GM03348 (cell line): ENCODE data around the gene RNU1-2.
"Not testable (repeated sequence)": the region's sequence is repeated elsewhere in the genome, so short reads cannot be mapped to it uniquely, and the experiment has no call there.

Experiments
- DNase-seq: peaks from one replicate; pipeline ENCODE4 v3.0.0; 2012; ENCODE audit warnings: low spot score

RNU1-2 gene

DNA sequence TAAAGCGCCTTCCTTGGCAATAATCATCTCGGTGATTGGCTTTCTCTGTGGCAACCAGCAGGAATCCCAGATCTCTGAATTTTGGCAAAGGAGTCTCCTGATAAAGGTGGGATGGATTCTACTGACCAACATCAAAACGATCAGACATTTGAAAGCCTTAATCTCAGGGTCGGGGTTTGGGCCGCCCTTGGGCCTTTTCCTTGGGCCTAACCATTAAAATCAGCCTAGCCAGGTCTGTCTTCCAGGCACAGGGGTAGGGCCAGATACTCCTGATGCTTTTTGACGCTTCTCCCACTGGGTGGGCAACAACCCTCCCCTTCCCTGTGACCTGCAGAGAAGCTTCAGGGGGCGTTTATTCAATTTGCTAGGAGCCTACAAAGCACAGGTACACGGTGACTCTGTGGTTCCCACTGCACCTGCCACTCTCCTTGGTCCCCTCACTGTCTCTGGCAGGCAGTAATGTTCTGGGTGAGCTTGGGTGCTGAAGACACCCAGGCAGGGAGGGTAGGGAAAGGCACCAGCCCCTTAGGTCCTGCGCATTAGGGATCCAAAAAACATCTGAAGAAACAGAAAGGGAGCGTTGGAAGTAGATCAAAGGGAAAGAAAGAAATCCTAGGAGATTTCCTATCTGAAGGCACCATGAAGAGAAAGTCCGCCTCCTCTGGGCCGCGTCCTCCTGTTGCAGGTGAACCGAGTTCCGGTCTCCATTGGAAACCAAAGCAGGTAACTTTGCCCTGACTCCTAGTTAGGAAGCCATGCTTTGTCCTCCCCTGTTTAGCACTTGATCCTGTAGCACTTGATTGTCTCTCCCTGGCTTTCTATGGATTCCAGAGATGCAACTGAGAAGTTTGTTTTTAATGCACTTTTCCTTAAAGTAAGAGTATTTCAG lies 12.3 kb downstream of the RNU1-2 start:
- no peak for DNase-seq

DNA sequence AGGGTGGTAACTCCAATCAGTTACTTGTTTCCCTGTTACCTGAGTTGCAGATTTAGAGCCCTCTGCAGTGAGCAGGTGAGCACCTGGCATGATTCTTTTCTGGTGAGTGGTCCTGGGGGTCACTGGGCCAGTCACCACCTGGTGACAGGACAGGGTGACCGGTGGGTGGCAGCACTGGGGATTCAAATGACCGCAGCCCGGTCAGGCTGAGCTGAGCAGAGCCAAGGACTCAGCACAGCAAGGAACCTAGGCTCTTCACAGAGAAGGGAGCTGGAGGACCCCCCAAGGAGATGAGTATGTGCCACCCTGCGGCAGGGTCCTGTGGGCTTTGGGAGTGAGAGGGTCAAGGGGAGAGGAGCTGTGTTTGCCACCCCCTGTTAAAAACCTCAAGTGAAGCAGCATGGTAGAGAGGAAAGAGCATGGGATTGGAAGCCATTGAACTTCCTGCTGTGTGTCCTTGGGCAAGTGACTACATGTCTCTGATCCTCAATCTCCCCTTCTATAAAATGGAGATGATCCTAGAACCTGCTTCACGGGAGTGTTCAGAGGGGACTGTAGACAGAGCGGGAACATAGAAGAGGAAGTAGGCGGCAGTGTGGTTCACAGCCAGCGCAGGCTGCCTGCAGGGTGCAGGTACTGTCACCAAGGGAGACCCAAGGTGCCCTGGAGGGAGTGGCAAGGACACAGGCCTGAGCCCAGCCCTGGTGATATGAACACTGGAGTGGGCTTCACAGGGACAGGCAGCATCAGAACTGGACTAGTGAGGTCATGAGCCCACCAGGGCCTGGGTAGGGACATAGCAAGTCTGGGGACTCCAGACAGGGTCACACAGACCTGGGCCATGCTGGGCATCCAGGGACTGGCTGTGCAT lies 16.3 kb downstream of the RNU1-2 start:
- DNase-seq: not testable (repeated sequence)

- DNase-seq: not testable (repeated sequence)
These were observed 17.0 kb downstream of the RNU1-2 start for GRCh38 chr1:16912742-16913141.

DNA sequence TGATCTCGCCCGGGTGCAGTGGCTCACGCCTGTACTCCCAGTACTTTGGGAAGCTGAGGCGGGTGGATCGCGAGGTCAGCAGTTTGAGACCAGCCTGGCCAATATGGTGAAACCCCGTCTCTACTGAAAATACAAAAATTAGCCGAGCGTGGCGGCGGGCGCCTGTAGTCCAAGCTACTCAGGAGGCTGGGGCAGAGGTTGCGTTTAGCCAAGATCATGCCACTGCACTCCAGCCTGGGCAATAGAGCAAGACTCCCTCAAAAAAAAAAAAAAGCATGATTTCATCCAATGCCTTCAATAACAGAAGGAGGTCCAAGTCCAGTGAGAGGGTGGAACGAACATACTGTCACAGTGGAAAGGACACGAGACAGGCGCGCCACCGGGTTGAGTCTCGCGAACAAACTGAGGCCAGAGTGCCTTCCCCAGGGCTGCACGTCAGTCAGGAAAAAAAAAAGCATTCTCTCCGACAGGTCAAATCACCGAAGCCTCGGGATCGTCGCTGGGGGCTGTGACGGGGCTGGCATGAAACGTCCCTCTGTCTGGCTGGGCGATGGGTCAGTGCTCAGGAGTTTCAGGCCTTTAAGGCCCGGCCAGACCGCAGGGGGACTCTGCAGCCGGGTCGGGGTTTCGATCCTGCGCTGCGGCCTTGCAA lies 17.5 kb downstream of the RNU1-2 start:
- DNase-seq: no peak

DNA sequence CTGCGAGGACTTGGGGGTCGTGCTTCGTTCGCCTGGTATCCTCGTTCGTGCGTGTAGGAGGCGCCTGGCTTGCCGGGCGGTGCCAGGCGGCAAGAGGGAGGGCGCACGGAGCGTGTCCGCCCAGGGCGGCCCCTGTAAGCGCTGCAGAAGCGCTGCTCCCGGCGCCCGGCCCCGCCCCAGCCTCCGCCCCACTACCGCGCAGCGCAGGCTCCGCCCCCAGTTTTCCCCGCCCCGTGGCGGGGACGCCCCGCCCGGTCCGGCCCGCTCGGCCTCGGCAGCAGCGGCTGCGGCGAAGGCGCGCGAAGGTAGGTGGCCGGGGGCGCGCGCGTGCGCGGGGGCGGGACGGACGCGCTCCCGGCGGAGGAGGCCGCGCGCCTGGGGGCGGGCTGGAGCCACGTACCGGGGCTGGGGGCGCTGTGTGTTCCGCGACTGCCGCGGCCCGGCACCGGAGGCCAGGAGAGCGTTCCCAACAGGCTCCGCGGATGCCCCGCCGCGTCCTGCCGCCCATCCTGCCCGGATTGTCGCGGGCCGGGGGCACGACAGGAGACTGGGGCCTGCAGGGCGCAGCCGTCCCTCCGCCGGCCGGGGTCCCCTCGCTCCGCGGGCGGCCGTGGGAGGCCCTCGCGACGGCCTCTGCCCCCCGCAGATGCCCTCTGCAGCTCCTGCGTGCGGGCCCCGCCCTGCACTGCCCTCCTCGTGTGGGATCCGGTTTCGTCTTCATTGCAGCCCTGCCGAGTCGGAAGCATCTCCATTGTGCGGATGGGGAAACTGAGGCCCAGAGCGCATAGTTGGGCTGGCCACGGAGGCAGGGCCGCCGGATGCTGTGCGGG lies 18.3 kb downstream of the RNU1-2 start:
- peak; percentile 99 for DNase-seq

DNA sequence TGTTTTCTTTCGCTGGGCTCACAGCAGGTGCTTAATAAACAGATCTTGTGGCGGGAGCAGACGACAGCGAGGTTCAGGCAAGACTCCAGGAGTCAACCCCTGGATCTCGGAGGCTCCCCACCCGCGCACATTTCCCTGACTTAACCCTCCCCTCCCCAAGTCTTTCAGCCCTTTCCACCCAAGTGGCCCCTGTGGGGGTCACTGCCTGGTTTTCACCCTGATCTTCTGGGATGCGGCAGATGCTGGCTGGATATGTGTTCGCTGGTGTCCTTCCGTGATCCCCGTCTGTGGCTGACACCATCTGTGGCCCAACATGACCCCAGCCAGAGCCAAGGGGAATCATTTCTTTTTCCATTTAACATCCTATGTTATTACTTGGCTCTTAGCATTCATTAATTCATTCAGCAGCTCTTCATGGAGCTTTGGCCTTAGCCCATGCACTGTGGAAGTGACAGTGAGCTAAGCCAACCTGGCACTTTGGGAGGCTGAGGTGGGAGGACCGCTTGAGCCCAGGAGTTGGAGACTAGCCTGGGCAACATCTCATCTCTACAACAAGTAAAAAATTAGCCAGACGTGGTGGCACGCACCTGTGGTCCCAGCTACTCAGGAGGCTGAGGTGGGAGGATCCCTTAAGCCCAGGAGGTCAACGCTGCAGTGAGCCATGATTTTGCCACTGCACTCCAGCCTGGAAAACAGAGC lies 19.3 kb downstream of the RNU1-2 start:
- DNase-seq: not testable (repeated sequence)

GRCh38 chr1:16915627-16915973 lies 19.8 kb downstream of the RNU1-2 start:
- DNase-seq: no peak

- not testable (repeated sequence) for DNase-seq
These were observed 20.5 kb downstream of the RNU1-2 start for GRCh38 chr1:16916036-16916880.

DNA sequence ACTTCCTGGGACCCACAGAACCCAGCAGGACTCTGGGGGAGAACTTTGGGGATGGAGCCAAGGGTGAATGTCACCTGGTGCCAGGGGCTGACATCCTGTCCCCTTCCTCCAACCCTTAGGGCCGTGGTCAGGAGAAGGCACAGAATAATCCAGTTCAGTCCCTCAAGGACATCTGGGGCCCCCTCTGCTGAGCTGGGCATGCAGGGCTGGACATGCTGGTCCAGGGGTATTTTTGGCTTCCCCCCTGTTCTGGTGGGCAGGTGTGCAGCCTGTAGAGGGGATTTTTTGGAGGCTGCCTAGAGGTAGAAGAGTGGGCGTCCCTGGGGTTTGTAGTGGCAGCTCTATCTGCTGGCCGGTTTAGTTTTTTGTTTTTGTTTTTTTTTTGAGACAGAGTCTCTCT lies 22.6 kb downstream of the RNU1-2 start:
- DNase-seq: no peak

- DNase-seq: not testable (repeated sequence)
These were observed 23.3 kb downstream of the RNU1-2 start for GRCh38 chr1:16918936-16919665.

- DNase-seq: no peak
These were observed 25.2 kb downstream of the RNU1-2 start for GRCh38 chr1:16920951-16921350.

DNA sequence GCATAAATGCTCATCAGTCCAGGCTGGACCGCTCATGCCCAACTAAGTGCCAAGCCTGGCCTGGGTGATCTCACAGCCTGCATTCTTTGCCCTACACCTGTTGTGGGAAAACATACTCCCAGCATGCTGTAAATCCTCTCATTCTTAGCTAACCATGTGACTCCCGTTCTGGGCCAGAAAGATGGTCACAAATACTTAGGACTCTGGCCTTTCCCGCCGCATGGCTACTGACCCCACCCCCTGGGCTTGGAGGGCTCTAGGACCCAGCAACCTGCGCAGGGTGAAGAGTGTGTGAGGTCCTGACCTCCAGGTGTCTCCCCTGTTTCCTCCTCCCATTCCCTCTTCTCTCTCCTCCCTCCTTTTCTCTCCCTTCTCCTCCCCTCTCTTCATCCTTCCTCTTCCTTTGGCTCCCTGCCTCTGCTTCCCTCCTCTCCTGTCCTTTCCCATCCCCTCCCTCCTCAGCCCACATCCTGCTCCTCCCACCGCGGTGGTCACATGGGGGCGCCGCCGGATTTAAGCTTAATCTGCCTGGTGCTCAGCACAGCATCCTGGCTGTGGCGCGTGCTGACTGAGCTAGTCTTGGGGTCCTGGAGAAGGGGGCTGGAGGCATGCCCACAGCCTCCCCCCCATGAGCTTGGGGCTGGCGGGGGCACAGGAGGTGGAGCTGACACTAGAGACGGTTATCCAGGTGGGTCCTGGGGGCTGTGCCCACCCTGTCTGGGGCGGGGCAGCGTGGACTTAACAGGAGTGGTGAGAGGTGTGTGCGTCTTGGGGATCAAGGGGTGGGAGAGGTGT lies 25.8 kb downstream of the RNU1-2 start, which contains the start of gene CROCC:
TSS of gene CROCC (plus strand) at position 541 of the 795 bp plus-strand sequence. CDS start at position 629, 88 bp downstream.
- DNase-seq: no peak

GRCh38 chr1:16922466-16922865 lies 26.7 kb downstream of the RNU1-2 start:
- DNase-seq: no peak

DNA sequence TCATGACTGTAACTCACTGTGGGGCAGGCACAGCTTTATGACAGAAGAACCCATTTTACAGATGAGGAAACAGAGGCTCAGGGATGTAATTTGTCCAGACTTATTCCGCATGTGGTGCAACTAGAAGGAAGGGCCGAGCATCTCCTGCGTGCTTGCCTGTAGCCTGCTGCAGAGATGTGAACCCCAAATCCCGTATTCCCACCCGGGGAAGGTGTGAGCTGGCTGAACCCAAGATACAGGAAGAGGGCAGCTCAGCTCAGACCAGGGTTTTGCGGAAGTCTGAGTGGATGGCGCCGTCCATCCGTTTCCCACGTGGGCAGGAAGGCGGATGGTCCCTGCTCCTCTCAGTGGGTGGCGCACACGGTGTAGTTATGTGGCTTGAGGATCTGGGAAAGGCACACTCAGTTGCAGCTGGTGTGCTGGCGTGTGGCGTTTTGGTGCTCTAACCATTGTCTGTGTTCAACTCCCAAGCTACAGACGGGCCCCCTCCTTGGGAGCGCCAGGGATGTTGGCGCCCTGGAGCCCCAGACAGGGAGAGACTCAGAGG lies 27.2 kb downstream of the RNU1-2 start:
- DNase-seq: no peak

DNA sequence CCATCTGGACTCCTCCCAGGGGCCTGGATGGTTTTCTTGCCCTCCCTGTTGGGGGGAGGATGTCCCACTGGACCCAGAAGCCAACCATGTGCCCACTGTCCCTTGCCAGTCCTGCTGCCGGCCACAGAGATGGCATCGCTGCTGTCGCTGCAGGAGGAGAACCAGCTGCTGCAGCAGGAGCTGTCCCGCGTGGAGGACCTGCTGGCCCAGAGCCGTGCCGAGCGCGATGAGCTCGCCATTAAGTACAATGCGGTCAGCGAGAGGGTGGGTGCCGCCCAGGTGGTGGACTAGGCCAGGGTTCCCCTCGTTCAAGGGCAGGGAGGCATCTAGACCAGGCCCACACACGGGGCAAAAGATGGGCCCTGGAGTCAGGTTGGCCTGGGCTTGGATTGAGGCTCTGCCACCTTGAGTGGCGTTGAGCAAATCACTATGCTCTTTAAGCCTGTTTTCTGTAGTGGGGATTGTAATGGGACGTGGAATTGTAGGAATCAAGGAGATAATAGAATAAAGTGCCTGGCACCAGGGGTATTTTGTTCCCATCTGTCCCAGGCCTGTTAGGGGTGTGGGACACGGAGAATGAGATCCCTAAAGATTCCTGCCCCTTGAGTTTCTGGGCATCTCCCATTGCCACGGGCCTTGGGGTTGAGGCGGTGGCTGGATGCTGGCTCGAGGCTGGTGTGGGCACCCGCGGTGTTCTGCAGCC lies 28.6 kb downstream of the RNU1-2 start:
- DNase-seq: no peak

DNA sequence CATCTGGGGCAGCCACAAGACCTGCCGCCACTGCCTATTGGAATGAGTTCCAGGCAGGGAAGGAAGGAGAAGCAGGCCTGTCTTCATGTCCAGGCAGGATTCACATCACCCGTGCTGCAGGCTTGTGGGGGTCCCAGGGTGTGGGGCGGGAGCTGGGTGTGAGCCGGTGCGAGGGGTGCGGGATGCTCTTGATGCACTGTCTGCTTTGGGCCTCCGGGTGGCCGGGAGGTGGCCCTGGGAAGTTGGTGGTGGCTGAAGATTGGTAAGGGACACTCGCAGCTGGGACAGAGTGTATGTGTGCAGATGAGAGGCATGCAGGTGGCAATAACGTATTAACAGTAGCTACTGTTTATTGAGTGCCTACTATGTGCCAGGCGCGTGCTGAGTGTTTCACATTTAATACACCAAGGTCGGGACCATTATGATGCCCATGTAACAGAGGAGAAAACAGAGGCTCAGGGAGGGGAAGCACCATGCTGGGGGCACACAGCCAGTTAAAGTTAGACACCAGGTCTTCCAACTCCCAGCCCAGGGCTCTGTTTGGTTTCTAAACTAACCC lies 29.2 kb downstream of the RNU1-2 start:
- no peak for DNase-seq
